GM21619 (cell line): ENCODE results near the gene BICRA.
"Not testable (repeated sequence)": the region's sequence is repeated elsewhere in the genome, so short reads cannot be mapped to it uniquely, and the experiment has no call there.

Source experiments
- ATAC-seq: cut with Tn5 transposase; IDR thresholded peaks from one replicate; pipeline ENCODE4 v1.9.1; 2021; ENCODE audit not compliant: unreplicated experiment

The BICRA gene

DNA sequence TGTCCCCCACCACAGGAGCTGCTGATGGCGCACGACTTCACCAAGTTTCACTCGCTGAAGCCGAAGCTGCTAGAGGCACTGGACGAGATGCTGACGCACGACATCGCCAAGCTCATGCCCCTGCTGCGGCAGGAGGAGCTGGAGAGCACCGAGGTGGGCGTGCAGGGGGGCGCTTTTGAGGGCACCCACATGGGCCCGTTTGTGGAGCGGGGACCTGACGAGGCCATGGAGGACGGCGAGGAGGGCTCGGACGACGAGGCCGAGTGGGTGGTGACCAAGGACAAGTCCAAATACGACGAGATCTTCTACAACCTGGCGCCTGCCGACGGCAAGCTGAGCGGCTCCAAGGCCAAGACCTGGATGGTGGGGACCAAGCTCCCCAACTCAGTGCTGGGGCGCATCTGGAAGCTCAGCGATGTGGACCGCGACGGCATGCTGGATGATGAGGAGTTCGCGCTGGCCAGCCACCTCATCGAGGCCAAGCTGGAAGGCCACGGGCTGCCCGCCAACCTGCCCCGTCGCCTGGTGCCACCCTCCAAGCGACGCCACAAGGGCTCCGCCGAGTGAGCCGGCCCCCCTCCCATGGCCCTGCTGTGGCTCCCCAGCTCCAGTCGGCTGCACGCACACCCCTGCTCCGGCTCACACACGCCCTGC lies 132.1 kb downstream of the BICRA start:
- no peak for ATAC-seq

DNA sequence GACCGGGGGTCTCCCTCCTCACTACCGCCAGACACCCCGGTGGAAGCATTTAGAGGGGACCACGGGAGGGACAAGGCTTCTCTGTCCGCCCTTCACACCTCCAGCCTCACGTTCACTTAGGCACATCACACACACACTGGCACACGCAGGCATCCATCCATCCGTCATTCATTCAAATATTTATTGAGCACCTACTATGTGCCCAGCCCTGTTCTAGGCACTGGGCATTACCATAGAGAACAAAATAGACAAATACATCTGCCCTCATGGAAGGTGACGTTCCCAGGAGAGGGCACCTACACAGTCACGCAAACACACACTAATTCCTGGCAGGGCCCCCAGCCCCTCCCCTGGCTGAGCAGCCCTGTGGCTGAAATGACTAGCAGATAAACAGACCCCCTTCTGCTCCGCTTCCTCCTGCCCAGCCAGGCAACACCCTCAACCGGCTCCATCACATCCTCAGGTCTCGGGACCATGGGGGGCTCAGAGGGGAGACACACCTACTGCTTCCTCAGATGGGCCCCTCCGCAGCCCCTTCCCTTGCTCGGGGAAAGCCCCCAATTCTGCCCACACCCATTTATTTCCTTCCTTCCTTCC lies 132.7 kb downstream of the BICRA start:
- ATAC-seq = no peak

DNA sequence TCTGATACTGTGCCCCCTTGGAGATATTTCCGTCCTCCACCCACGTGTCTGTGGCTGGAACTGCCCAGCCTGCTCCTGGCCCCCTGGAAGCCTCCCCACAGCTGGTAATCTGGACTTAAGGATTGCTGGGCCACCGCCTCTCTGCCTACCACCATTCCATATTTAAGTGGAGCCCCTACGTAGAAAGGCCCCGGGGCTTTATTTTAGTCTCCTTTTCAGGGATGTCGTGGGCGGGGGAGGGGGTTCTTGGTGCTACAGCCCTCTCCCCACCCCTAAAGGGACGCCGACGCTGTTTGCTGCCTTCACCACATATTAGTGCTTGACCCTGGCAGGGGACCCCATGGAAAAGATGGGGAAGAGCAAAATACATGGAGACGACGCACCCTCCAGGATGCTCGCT lies 133.7 kb downstream of the BICRA start:
- no peak for ATAC-seq

DNA sequence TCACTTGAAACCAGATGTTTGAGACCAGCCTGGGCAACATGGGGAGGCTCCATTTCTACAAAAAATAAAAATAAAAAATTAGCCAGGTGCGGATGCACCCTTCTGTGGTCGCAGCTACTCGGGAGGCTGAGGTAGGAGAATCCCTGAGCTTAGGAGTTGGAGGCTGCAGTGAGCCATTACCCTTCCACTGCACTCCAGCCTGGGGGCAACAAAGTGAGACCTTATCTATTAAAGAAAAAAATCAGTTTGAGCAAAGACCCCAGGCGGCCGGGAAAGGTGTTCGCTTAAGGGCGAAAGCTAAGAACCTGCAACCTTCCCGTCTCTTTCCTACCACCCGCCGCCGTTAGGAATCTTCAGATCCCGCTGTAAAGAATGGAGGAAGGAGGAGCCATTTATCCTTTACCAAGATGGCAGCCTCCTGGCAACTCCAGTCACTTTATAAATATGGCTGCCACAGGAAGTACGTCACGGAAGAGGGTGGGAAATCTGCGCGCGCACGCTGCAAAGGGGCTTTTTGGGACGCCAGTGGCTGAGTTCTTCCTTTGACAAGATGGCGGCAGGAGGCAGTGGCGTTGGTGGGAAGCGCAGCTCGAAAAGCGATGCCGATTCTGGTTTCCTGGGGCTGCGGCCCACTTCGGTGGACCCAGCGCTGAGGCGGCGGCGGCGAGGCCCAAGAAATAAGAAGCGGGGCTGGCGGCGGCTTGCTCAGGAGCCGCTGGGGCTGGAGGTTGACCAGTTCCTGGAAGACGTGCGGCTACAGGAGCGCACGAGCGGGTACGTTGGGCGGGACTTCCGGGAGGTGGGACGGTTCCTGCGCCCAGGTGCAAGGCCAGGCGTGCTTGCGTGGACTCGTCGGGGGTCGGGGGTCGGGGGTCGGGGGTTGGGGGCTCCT lies 136.3 kb downstream of the BICRA start, which contains the start of gene NOP53:
Gene NOP53 (plus strand): TSS at position 537 of the 892 bp plus-strand sequence. CDS start 14 bp downstream, at position 551.
- ATAC-seq = peak; percentile 57

DNA sequence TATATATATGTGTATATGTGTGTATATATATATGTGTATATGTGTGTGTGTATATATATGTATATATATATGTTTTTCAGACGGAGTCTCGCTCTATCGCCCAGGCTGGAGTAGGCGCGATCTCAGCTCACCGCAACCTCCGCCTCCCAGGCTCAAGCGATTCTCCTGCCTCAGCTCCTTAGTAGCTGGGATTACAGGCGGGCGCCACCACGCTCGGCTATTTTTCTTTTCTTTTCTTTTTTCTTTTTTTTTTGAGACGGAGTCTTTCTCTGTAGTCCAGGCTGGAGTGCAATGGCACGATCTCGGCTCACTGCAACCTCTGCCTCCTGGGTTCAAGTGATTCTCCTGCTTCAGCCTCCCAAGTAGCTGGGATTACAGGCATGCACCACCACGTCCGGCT lies 137.2 kb downstream of the BICRA start:
- not testable (repeated sequence) for ATAC-seq

DNA sequence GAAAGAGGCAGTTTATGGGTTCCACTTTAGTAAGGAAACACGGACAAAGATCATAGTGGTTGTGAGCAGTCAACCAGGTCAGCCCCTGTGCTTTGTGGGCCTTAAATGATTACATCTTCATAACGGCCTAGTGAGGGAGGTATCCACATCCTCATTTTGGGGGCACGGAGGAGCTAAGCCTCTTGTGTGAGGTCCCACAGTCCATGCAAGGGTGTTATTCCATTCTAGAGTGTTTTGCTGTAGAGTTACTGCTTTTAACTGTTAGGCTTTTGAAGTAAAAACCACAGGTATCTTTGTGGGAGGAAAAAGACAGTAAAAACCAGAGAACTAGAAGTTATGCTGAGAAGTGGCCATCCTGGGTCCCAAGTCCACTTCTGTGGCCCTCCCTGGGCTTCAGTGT lies 140.4 kb downstream of the BICRA start:
- ATAC-seq = no peak

DNA sequence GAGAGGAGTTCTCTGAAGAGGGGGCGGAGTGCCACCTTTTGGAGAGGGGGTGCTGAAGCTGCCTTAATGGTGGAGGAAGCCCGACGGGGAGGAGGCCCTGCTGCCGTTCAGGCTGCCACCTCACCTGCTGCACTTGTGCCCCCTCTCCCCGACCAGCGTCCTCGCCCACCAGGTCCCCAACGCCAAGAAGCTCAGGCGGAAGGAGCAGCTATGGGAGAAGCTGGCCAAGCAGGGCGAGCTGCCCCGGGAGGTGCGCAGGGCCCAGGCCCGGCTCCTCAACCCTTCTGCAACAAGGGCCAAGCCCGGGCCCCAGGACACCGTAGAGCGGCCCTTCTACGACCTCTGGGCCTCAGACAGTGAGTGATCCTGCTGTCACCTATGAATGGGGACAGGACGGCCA lies 141.8 kb downstream of the BICRA start:
- no peak for ATAC-seq

DNA sequence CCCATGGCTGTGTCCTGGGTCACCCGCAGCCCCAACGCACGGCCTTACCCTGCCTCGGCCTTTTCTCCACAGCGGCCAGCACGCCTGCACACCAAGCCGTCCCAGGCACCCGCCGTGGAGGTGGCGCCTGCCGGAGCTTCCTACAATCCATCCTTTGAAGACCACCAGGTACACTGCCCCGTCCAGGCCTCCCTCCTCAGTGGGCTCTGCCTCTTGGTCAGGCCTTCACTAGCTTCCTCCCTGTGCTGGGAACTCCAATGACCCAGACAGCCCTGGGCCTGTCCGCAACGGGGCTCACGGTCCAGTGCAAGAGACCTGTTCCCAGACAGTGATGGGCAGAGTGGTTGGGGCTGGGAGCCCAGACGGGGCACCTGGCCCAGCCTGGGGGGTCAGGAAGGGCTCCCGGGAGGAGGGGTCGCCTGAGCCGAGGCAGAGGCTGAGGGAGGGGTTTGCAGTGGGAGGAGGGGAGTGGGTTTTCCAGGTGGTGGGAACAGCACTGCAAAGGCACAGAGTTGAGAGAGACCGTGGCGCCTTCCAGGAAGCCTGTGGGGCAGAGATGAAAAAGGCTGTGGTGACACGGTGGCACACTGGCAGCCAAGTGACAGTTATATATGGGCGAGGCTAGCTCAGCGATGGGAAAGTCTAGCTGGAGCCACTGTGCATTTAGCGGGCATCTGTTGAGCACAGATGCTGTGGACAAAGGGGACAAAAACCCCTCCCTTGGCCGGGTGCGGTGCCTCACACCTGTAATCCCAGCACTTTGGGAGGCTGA lies 143.7 kb downstream of the BICRA start:
- no peak for ATAC-seq
